Femur (tissue), 1 donor: ENCODE results near the gene BCL6B.

Experiments
- DNase-seq: peaks from one replicate; pipeline ENCODE4 v3.0.0-alpha.2; 2017

Gene BCL6B

GRCh38 chr17:7063518-7064094 lies 40.8 kb downstream of the BCL6B start:
- DNase-seq = no peak

DNA sequence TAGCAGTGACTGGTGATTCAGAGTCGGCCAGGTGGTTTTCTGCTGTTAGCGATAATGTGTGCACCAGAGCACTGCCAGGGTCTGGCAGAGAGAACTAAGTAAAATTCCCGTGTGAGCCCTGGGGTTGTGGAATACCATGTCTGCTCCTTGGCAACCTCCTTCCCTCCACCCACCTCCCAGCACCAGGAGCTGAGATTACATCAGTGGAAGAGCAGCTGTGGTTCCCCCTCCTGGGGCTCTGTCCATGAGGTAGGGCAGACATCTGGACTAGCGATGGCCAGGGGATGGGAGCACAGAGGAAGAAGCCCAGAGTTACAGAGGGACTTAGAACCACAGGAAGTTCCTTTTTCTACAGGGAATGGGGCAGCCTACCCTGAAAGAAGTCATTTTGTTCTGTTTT lies 41.4 kb downstream of the BCL6B start:
- no peak for DNase-seq

DNA sequence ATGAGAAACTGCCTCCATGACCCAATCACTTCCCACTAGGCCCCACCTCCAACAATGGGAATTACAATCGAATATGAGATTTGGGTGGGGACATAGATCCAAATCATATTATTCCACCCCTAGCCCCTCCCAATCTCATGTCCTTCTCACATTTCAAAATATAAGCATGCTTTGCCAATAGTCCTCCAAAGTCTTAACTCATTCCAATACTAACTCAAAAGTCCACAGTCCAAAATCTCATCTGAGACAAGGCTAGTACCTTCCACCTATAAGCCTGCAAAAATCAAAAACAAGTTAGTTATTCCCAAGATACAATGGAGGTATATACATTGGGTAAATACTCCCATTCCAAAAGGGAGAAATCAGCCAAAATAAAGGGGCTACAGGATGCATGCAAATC lies 44.3 kb downstream of the BCL6B start:
- DNase-seq = no peak

- DNase-seq = no peak
Observed at GRCh38 chr17:7068268-7068667, 45.4 kb downstream of the BCL6B start.

DNA sequence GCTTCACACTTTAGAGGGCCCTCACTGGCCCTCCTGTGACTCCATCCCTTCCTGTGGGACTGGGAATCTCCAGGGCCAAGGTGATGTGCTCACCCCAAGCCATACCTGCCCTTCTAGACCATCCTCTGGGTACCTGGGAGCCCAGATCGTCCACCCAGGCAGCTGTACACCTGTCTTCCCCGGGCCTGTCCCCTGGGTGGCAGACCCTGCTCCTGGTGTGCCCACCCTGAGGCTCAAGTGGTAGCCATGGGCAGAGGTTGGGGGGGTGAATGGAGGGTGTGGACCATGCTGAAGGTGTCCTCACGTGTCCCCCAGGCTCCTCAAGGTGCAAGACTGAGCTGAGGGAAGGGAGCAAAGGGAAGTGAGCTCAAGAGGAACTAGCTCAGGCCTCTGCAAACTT lies 47.9 kb downstream of the BCL6B start:
- DNase-seq = no peak

DNA sequence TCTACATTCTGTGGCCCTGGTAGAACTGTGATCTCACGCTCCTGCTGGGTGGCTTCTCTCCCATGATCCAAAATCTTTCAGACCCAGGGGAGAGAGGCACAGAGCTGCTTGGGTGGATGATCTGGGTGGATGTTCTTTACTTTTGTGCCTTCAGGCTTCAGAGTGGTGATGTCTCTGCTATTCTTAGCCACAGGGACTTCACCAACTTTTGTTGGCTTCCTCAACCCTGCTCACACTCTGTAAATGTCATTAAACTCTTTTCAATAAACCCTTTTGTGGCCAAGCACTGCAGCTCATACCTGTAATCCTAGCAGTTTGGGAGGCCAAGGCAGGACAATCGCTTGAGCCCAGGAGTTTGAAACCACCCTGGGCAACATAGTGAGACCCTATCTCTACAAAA lies 49.6 kb downstream of the BCL6B start:
- DNase-seq = no peak

- DNase-seq = no peak
Observed at GRCh38 chr17:7074931-7075330, 52.1 kb downstream of the BCL6B start.

GRCh38 chr17:7077911-7078546 lies 55.2 kb downstream of the BCL6B start:
- no peak for DNase-seq

- DNase-seq = no peak
Observed at GRCh38 chr17:7078711-7079110, 55.9 kb downstream of the BCL6B start.
